HepG2 (cell line): ENCODE results near the gene CLASRP. TPM values are rescaled to one million over a fixed set of nuclear protein-coding genes. Genes with fewer than 3 reads are reported as not detected.
A peak's percentile ranks its signal among the peaks of the same experiment; 100 is the strongest.

ENCODE experiments used
- GRHL1 ChIP-seq: sonication (generic); formaldehyde crosslinking; conservative IDR thresholded peaks from 2 replicates; pipeline ENCODE4 v1.8.0; 2022; ENCODE audit warnings: missing genetic modification reagents
- NRL ChIP-seq: sonication (generic); formaldehyde crosslinking; IDR thresholded peaks from 2 replicates; pipeline ENCODE4 v1.5.0; 2020; ENCODE audit warnings: missing genetic modification reagents, mild to moderate bottlenecking, moderate library complexity, borderline replicate concordance
- PAWR ChIP-seq: sonication (generic); formaldehyde crosslinking; IDR thresholded peaks from 2 replicates; pipeline ENCODE4 v1.4.0; 2020; ENCODE audit warnings: missing genetic modification reagents, mild to moderate bottlenecking, borderline replicate concordance
- PBX2 ChIP-seq: IDR thresholded peaks from 2 replicates; pipeline ENCODE4 v1.6.1; 2016; ENCODE audit warnings: control low read depth
- PCBP2 ChIP-seq: fragments of 200-400 bp; formaldehyde crosslinking; optimal IDR thresholded peaks from 2 replicates; pipeline ENCODE3; 2018; ENCODE audit warnings: low read length, low read depth; ENCODE audit not compliant: poor library complexity, severe bottlenecking
- RBAK ChIP-seq: sonication (generic); formaldehyde crosslinking; IDR thresholded peaks from 2 replicates; pipeline ENCODE4 v1.5.1; 2020; ENCODE audit warnings: mild to moderate bottlenecking, missing genetic modification reagents
- SALL2 ChIP-seq: sonication (generic); formaldehyde crosslinking; IDR thresholded peaks from 2 replicates; pipeline ENCODE4 v1.8.1; 2023; ENCODE audit warnings: mild to moderate bottlenecking, missing genetic modification reagents, inconsistent platforms
- TAF15 ChIP-seq: fragments of 200-400 bp; formaldehyde crosslinking; IDR thresholded peaks from one replicate; pipeline ENCODE4 v1.6.1; 2018; ENCODE audit warnings: mild to moderate bottlenecking, low read depth, low read length; ENCODE audit not compliant: poor library complexity, severe bottlenecking
- TBX2 ChIP-seq: sonication (generic); formaldehyde crosslinking; IDR thresholded peaks from 2 replicates; pipeline ENCODE4 v1.5.0; 2020; ENCODE audit warnings: missing genetic modification reagents, mild to moderate bottlenecking, borderline replicate concordance
- YEATS2 ChIP-seq: sonication (generic); formaldehyde crosslinking; IDR thresholded peaks from 2 replicates; pipeline ENCODE4 v1.4.0; 2020; ENCODE audit warnings: missing genetic modification reagents, borderline replicate concordance
- ZFP37 ChIP-seq: sonication (generic); formaldehyde crosslinking; IDR thresholded peaks from 2 replicates; pipeline ENCODE4 v1.4.0; 2020; ENCODE audit warnings: missing genetic modification reagents, borderline replicate concordance
- ZKSCAN8 ChIP-seq: IDR thresholded peaks from 2 replicates; pipeline ENCODE4 v1.6.1; 2016; ENCODE audit warnings: borderline replicate concordance, missing genetic modification reagents, missing compliant biosample characterization
- ZNF354B ChIP-seq: sonication (generic); formaldehyde crosslinking; IDR thresholded peaks from 2 replicates; pipeline ENCODE4 v1.8.0; 2022; ENCODE audit warnings: mild to moderate bottlenecking, missing genetic modification reagents
- ZNF546 ChIP-seq: sonication (generic); formaldehyde crosslinking; conservative IDR thresholded peaks from 2 replicates; pipeline ENCODE4 v1.8.1; 2023; ENCODE audit warnings: mild to moderate bottlenecking, missing genetic modification reagents
- ZNF749 ChIP-seq: sonication (generic); formaldehyde crosslinking; IDR thresholded peaks from 2 replicates; pipeline ENCODE4 v1.8.0; 2022; ENCODE audit warnings: mild to moderate bottlenecking, missing genetic modification reagents, moderate library complexity, borderline replicate concordance
- ZSCAN31 ChIP-seq: sonication (generic); formaldehyde crosslinking; IDR thresholded peaks from 2 replicates; pipeline ENCODE4 v1.5.0; 2020; ENCODE audit warnings: low read depth, mild to moderate bottlenecking, missing genetic modification reagents
- polyA plus RNA-seq, 8 experiments: library from polyadenylated mRNA; depleted of rRNA in 3 of 8; stranded (reverse) in 7 of 8; unstranded in 1 of 8; fragments of >200 nt; fragmentation: Illumina TruSeq in 4 of 8; extraction: Trizol in 4 of 8; gene quantifications; 2 replicates each; pipeline versions ENCODE4 v1.2.1 to v1.2.3, GENCODE V29; 2011 to 2016; ENCODE audit warnings: low read depth in 4 of 8, missing spikeins in 1 of 8, mixed read lengths in 1 of 8; ENCODE audit not compliant: insufficient read depth in 1 of 8
- total RNA-seq, 5 experiments: library from RNA; depleted of rRNA; stranded (reverse); fragments of >200 nt; fragmentation: Illumina TruSeq; extraction: Trizol; gene quantifications; 2 replicates each; pipeline ENCODE4 v1.2.3, GENCODE V29; 2016; ENCODE audit warnings: low read depth in 1 of 5
- TF ChIP-seq, protein P1 (sequence below): sonication (generic); formaldehyde crosslinking; IDR thresholded peaks from 2 replicates; pipeline ENCODE4 v1.8.1; 2023; ENCODE audit warnings: mild to moderate bottlenecking, moderate library complexity, missing genetic modification reagents
- TF ChIP-seq, protein P2 (sequence below), 2 experiments: sonication (generic) in 1 of 2; formaldehyde crosslinking in 1 of 2; IDR thresholded peaks; 2 replicates each; pipeline versions ENCODE4 v1.5.1 to v1.6.1; 2011 to 2020; ENCODE audit warnings: borderline replicate concordance in 1 of 2, low read depth in 1 of 2, low read length in 1 of 2, mild to moderate bottlenecking in 1 of 2, missing genetic modification reagents in 1 of 2, moderate library complexity in 1 of 2
- TF ChIP-seq, protein P3 (sequence below): sonication (generic); formaldehyde crosslinking; IDR thresholded peaks from 2 replicates; pipeline ENCODE4 v1.8.1; 2023; ENCODE audit warnings: mild to moderate bottlenecking, missing genetic modification reagents, borderline replicate concordance
- TF ChIP-seq, protein P4 (sequence below): sonication (generic); formaldehyde crosslinking; IDR thresholded peaks from 2 replicates; pipeline ENCODE4 v1.4.0; 2020; ENCODE audit warnings: missing genetic modification reagents

CLASRP gene
- total and polyA plus RNA-seq, 2 of the 13 experiments (the other 11 are each of a cell fraction or from before 2014, with no cell fraction given): 32.0 to 51.4 TPM

- TF ChIP-seq, protein P1, sequence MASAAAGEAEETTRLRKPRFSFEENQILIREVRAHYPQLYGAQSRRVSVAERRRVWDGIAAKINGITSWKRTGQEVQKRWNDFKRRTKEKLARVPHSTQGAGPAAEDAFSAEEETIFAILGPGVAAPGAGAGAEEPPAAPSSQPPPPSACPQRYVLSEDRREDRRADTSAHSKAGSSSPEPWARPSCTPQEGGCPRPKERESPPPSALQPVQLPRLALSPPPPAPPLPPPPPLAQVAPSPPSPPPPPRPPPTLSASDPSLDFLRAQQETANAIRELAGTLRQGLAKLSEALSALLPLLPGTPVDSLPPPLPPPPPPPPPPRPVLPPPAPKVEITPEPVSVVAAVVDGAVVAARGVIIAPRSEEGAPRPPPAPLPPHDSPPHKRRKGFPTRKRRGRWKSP (CRISPR knock-in tag): no peak
- TF ChIP-seq ZNF749 (CRISPR knock-in tag) (no peak), NRL (peak; percentile 1; the same call in 1 of the 2 replicates), PAWR (CRISPR knock-in tag) (no peak), SALL2 (CRISPR knock-in tag) (peak; percentile 77; the same call in 1 of the 2 replicates), ZNF546 (CRISPR knock-in tag) (no peak), ZKSCAN8 (no peak), ZNF354B (CRISPR knock-in tag) (no peak), TBX2 (CRISPR knock-in tag) (no peak), PBX2 (no peak), ZSCAN31 (CRISPR knock-in tag) (no peak), YEATS2 (CRISPR knock-in tag) (peak; percentile 42; the same call in 1 of the 2 replicates), GRHL1 (no peak), ZFP37 (CRISPR knock-in tag) (no peak), PCBP2 (no peak), RBAK (CRISPR knock-in tag) (no peak), TAF15 (no peak)
- TF ChIP-seq, protein P2, sequence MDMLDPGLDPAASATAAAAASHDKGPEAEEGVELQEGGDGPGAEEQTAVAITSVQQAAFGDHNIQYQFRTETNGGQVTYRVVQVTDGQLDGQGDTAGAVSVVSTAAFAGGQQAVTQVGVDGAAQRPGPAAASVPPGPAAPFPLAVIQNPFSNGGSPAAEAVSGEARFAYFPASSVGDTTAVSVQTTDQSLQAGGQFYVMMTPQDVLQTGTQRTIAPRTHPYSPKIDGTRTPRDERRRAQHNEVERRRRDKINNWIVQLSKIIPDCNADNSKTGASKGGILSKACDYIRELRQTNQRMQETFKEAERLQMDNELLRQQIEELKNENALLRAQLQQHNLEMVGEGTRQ (IDR thresholded peaks at IDR 0.05; ENCODE audit: low read depth, low read length): peak; percentile 64; the same call in 1 of the 2 replicates
- TF ChIP-seq, protein P2 (CRISPR knock-in tag; IDR thresholded peaks at IDR 0.05; ENCODE audit: borderline replicate concordance): no peak
- TF ChIP-seq, protein P3, sequence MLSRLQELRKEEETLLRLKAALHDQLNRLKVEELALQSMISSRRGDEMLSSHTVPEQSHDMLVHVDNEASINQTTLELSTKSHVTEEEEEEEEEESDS (CRISPR knock-in tag): no peak
- TF ChIP-seq, protein P4, sequence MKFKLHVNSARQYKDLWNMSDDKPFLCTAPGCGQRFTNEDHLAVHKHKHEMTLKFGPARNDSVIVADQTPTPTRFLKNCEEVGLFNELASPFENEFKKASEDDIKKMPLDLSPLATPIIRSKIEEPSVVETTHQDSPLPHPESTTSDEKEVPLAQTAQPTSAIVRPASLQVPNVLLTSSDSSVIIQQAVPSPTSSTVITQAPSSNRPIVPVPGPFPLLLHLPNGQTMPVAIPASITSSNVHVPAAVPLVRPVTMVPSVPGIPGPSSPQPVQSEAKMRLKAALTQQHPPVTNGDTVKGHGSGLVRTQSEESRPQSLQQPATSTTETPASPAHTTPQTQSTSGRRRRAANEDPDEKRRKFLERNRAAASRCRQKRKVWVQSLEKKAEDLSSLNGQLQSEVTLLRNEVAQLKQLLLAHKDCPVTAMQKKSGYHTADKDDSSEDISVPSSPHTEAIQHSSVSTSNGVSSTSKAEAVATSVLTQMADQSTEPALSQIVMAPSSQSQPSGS (CRISPR knock-in tag): no peak
Observed at GRCh38 chr19:45097776-45098520, 59.1 kb downstream of the CLASRP start (continued).
